HG02885 (cell line): ENCODE data around the gene TPK1.
A peak's percentile ranks its signal among the peaks of the same experiment; 100 is the strongest.
"Not testable (repeated sequence)": the region's sequence is repeated elsewhere in the genome, so short reads cannot be mapped to it uniquely, and the experiment has no call there.

ENCODE experiments used
- ATAC-seq: cut with Tn5 transposase; IDR thresholded peaks from one replicate; pipeline ENCODE4 v1.9.1; 2021; ENCODE audit warnings: mild to moderate bottlenecking; ENCODE audit not compliant: unreplicated experiment, poor library complexity

TPK1 gene

DNA sequence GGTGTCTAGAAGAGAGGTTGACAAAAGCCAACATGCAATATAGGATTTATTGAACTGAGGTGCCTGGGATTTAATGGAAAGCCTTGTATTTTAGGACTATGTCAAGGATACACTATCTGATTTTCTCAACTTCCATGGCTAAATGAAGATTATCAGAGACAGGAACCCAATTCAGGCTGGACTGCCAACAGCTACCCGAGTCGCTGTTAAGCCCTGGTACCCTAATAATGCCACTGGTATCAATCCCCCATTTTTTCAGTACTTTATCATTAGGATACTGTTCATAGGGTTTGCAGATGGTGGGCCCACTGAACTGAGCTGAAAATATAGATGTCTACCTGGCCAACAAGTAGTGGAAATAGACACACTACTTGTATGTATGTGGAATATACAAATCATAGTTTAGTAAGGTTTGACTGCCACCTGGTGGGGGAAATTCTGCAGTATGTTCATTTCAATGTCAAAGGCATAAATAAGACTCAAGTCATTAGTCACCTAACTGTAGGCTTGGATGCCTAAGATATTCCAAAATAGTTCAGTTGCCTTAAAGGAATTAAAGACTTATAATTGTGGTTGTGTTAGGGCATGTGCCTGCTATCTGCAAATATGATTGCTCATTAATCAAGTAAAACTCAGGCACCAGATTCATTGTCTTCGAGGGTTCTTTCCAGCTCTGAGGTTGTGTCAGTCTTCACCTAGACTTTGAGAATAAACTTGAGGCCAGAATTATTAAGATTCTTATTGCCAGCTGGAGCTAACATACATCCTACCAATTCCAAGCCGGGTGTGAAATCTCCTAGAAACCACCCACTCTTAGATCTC lies 398.3 kb downstream of the TPK1 start:
- ATAC-seq, result peak; percentile 83

DNA sequence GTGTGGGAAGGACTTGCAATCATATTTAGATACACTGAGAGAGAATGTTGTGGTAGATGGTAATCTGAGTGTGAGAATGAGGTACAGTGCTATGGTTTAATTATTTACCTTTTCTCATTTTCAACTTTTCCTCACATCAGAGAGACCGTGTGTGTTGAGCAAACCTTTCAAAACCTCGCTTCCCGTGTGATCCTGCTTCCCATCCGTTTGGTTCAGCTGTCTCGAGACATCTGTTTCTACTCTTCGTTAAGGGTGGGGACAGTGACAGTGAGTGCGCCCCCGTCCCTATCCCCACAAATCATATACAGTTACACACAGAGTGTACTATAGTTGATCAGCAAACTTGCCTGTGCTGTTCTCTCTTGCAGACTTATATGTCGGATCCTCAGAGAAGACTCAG lies 399.4 kb downstream of the TPK1 start:
- ATAC-seq, result no peak

GRCh38 chr7:144428431-144428830 lies 407.4 kb downstream of the TPK1 start:
- ATAC-seq, result no peak

- ATAC-seq, result not testable (repeated sequence)
These were observed 408.3 kb downstream of the TPK1 start for GRCh38 chr7:144427539-144427938.

DNA sequence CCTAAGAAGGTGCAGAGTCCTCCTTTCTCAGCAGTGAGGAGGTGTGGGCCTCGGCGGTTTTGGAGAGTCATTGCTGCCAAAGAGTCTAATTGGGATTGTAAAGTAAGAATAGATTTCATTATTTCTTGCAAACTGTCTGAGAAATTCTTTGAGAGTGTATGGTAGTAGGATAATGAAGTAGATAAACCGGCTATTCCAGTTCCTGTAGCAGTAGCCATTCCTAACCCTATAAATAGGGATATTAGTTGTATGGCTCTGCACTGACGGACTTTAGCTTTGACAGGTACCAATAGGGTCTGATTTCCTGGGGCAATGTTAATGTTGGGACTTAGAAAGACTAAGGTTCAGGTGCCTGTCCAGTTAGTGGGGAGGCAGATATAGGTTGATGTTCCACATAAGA lies 416.9 kb downstream of the TPK1 start:
- not testable (repeated sequence) for ATAC-seq

DNA sequence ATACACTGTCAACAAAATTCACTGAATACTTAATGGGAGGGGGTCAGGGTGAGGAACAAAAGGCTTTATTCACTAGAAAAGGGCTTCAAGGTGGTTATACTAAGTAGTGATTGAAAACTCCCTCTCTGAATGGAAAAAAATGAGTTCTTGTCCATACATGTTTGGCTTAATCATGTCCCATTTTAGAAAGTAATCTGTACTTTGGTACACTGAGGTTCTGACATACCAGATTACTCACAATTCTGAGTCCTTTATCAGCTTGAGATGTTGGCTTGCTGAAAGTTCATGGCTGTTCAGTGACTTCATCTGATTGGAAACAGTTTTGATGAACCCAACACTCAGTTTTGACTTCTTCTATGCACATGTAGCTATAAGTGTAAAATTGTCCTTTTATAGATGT lies 419.5 kb downstream of the TPK1 start:
- no peak for ATAC-seq

GRCh38 chr7:144415858-144416257 lies 420.0 kb downstream of the TPK1 start:
- ATAC-seq, result no peak

GRCh38 chr7:144414815-144415214 lies 421.0 kb downstream of the TPK1 start:
- no peak for ATAC-seq

DNA sequence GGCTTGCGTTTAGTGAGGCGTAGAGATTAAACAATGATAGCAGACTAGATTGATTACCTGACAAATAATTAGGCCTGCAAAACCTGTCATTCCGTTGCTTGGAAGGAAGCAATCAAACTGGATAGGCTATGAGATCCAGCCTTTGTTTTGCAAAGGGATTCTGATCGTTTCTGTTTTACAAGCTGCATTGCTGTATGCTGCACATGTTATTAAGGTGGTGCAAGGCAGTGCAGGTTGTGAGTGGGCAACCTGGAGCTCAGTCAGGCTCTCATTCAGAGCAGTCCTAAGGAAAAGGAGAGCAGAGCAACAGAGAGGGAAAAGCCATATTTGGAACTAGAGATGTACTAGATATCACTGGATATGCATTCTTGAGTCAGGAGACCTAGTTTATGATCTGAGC lies 425.4 kb downstream of the TPK1 start:
- ATAC-seq, result no peak

DNA sequence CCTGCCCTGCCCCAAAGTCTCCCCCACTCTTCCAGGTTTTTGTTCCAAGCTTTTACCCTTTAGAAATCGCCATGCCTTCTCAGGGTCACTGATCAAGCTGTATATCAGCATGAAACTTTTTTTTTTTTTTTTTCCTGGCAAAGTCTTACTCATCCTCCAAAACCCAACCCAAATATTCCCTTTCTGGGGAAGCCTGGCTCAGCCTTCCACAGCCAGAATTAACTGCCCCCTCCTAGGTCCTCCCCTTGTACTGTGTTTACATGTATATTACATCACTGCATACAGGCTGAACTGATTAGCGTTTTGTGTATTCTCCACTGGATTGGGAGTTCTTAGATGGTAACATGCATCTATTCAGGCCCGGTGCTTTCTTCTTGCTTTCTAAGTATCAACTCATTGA lies 427.7 kb downstream of the TPK1 start:
- no peak for ATAC-seq

GRCh38 chr7:144407266-144407931 lies 428.5 kb downstream of the TPK1 start:
- ATAC-seq, result no peak

- no peak for ATAC-seq
These were observed 430.9 kb downstream of the TPK1 start for GRCh38 chr7:144404946-144405345.

GRCh38 chr7:144403649-144404061 lies 432.2 kb downstream of the TPK1 start, which contains the start of gene NOBOX:
Gene NOBOX, minus strand, starts transcription at chr7:144403693.
- no peak for ATAC-seq

DNA sequence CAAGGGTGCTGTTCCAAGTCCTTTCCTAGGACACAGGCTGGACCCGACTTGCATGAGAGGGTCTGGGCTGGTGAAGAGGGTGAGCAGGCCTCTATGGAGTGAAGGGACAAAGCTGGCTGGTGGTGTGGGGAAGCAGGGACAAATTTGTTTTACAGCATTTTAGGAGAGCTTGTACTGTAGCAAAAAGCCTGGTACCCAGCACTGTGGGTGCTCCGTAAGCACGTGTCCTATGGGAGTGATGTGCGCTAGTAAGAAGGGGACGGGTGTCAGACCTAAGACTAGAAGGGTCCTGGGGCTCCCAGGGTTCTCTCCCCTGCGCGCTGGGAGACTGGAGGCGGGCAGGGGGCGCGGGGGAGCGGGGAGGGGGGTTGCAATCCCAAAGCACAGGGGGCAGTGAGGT lies 432.8 kb downstream of the TPK1 start:
- ATAC-seq, result no peak
